Panc1 (cell line): ENCODE results near the gene MID2.
"Not testable (repeated sequence)": the region's sequence is repeated elsewhere in the genome, so short reads cannot be mapped to it uniquely, and the experiment has no call there.

ENCODE experiments used
- CTCF ChIP-seq: fragments of 450-650 bp; IDR thresholded peaks from 2 replicates; pipeline ENCODE4 v1.5.1; 2017; ENCODE audit warnings: mild to moderate bottlenecking
- POLR2AphosphoS5 ChIP-seq: IDR thresholded peaks from 2 replicates; pipeline ENCODE4 v1.6.1; 2012; ENCODE audit warnings: mild to moderate bottlenecking, low read depth, low read length, moderate library complexity
- REST ChIP-seq, 2 experiments: IDR thresholded peaks; 2 replicates each; pipeline ENCODE4 v1.6.1; 2011 to 2012; ENCODE audit warnings: low read depth in 2 of 2, control low read depth in 1 of 2, low read length in 1 of 2, mild to moderate bottlenecking in 1 of 2, moderate library complexity in 1 of 2; ENCODE audit not compliant: insufficient read depth in 1 of 2
- TCF7L2 ChIP-seq: IDR thresholded peaks from 2 replicates; pipeline ENCODE4 v1.6.1; 2011; ENCODE audit warnings: mild to moderate bottlenecking, low read depth, low read length, inconsistent platforms

- TF ChIP-seq TCF7L2; CTCF; REST (IDR thresholded peaks at IDR 0.05; ENCODE audit: insufficient read depth in 1 of 2, low read depth in 2 of 2, low read length in 1 of 2); POLR2AphosphoS5: not testable (repeated sequence)
Observed at GRCh38 chrX:107857041-107857440, 31.4 kb downstream of the MID2 start.
